NOMO-1 treated with DMSO at 0.1 percent for 48 hours (cell line): ENCODE results near the gene FAM89A.
"Not testable (repeated sequence)": the region's sequence is repeated elsewhere in the genome, so short reads cannot be mapped to it uniquely, and the experiment has no call there.

Experiments
- DNase-seq: peaks from one replicate; lab custom pipeline; 2025; ENCODE audit not compliant: unreplicated experiment; lab: John Stamatoyannopoulos, UW

FAM89A gene

DNA sequence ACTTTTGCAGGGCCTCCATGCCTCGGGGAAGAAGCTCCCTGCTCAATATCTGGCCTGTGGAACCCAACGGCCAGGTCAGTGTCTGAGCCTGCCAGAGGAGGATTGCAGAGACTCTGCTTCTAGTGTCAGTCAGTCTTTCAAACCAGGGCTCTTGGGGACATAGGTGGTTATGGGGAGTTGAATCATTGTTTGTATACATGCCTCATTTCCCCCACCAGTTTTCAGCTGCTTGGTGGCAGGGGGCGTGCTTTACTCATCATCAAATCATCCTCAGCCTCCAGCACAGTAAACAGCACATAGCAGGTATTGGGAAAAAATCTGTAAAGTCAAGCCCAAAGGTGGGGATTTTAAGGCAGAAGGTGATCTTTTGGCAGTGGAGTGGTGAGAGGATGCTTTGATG lies 17.4 kb upstream of the FAM89A start:
- no peak for DNase-seq

DNA sequence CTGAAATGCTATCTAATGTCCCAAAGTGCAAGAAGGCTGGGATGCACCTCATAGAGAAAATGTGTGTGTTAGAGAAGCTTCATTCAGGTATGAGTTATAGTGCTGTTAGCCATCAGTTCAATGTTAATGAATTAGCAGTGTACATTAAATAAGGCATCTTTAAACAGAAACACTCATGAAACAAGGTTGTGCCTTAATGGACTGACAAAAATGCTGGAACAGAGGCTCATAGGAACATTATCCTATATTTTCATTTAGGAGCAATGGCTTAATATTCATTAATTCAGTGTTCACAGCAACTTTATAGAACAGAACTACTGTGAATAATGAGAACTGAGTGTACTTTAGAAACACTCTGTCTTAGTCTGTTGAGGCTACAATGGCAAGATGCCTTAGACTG lies 15.2 kb upstream of the FAM89A start:
- DNase-seq = no peak

- DNase-seq = peak; percentile 64
Measured at GRCh38 chr1:231053493-231054162, 13.6 kb upstream of the FAM89A start.

DNA sequence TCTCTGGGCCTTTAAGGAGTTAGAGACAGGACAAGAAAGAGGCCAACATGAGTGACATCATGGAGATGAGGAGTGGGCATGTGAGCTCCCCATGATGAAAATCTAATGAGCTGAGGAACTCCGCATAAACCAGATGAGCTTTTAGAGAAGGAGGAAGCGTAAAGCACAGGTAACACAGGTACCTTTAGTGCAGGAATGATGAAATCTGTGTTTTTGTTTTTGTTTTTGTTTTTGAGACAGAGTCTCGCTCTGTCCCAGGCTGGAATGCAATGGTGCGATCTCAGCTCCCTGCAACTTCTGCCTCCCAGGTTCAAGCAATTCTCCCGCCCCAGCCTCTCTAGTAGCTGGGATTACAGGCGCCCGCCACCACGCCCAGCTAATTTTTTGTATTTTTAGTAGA lies 12.7 kb upstream of the FAM89A start:
- no peak for DNase-seq

DNA sequence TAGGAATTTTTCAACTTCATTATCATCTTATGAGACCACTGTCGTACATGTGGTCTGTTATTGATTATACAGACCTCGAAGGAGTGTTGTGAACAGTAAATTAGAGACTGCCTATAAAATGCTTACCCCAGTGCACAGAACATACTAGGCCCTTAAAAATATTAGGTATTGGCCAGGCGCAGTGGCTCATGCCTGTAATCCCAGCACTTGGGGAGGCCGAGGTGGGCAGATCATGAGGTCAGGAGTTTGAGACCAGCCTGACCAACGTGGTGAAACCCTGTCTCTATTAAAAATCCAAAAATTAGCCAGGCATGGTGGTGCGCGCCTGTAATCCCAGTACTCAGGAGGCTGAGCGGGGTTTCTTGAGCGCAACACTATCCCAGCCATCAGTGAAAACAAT lies 10.9 kb upstream of the FAM89A start:
- DNase-seq = not testable (repeated sequence)

GRCh38 chr1:231050395-231050794 lies 10.3 kb upstream of the FAM89A start:
- DNase-seq = no peak

GRCh38 chr1:231049121-231049979 lies 9.3 kb upstream of the FAM89A start:
- peak; percentile 30 for DNase-seq

DNA sequence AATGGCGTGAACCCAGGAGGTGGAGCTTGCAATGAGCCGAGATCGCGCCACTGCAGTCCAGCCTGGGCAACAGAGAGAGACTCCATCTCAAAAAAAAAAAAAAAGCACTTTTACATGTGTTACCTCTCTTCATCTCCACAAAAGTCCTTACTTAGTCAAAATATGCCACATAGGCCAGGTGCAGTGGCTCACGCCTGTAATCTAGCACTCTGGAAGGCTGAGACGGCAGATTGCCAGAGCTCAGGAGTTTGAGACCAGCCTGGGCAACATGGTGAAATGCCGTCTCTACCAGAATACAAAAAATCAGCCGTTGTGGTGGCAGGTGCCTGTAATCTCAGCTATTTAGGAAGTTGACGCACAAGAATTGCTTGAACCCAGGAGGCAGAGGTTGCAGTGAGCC lies 8.4 kb upstream of the FAM89A start:
- DNase-seq = not testable (repeated sequence)

GRCh38 chr1:231047529-231047928 lies 7.5 kb upstream of the FAM89A start:
- not testable (repeated sequence) for DNase-seq

DNA sequence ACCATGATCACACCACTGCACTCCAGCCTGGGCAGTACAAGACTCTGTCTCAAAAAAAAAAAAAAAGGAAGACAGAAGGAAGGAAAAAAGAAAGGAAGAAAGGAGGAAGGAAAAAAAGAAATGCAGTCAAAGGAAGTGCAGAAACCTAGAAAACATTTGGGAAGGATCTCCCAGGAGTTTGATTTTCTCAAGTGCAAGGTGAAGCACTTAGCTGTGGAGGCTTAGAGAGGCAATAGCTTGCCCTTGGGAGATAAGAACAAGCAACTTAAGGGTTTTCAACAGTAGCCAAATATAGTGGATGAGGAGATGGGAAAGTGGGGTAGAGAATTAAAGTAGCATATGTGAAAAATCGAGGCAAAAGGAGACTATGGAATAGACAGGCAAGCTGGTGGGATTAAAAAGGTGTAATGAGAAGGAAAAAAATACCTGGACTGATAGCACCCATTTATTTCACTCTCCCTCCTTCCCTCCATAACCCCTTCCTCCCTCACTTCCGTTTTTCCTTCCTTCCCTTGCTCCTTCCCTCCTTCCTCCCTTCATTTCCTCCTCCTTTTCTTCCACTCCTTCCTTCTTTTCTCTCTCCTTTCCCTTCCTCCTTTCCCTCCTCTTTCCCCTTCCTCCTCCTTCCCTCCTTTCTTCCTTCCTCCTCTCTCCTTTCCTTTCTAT lies 6.8 kb upstream of the FAM89A start:
- DNase-seq = no peak

- not testable (repeated sequence) for DNase-seq
Measured at GRCh38 chr1:231045921-231046729, 6.1 kb upstream of the FAM89A start.

- DNase-seq = no peak
Measured at GRCh38 chr1:231045286-231045685, 5.2 kb upstream of the FAM89A start.

GRCh38 chr1:231044588-231044987 lies 4.5 kb upstream of the FAM89A start:
- no peak for DNase-seq

- DNase-seq = no peak
Measured at GRCh38 chr1:231041719-231042261, 1.7 kb upstream of the FAM89A start.

GRCh38 chr1:231040800-231041718 lies 1.0 kb upstream of the FAM89A start:
- no peak for DNase-seq

DNA sequence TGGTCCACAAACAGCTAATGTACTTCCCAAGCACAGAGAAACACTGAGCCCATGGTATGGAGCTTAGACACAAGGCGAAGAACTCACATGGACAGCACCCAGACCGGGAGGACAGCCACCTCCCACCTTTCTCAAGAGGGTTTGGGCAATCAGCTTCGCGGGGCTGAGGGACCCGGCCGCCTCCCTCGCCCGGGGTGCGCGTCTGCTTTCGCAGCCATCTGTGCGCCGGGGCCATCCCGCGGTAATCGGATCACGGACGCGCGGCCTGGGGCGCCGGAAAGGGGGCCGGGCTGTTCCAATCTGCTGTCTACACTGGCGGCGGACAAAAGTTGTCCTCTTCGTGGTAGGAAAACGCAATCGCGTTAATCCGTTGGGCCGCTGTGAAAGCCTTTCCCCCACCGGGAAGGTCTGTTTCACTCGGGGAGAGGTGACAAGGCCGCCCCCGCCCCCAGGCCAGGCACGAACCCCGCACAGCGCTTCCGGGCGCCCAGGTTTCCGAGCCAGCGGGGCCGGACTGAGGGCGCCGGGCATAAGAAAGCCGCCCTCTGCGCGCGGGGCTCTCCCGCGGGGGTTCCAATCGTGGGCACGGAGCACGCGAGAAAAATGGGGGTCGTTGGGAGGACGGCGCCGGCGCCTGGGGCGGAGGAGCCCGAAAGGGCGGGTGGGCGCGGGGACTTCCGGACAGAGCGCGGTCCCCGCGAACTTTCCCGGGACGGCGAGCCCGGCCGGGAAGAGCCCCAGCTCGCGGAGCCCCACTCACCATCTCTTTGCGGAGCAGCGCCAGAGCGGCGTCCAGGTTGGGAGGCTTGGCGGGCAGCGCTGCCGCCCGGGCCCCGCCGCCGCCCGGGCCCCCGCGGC lies 664 bp downstream of the FAM89A start:
- peak; percentile 18 for DNase-seq

- DNase-seq = no peak
Measured at GRCh38 chr1:231037585-231038517, 2.2 kb downstream of the FAM89A start.

GRCh38 chr1:231036416-231036815 lies 3.6 kb downstream of the FAM89A start:
- peak; percentile 78 for DNase-seq
